ENCODE results near the gene NPAS2.

NPAS2 gene

DNA sequence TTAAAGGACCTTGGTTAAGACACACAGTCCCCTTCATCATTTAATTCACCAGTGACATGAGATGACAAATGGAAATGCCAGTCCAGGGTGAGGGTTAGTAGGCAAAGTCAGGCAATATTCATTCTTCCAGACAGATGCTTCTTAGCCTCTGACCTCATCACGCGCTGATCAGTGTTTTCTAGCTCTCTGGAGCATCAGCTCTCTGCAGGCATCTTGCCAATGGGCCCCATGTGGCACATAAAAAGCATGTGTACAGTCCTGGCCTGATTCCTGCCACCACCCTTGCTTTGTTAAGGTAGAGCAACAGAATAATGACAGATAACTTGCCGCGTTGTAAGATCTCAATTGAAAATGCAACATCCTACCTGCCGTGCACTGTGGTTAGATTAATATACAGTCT, 20.3 kb upstream of the NPAS2 start:
- no peak for DNase-seq

DNA sequence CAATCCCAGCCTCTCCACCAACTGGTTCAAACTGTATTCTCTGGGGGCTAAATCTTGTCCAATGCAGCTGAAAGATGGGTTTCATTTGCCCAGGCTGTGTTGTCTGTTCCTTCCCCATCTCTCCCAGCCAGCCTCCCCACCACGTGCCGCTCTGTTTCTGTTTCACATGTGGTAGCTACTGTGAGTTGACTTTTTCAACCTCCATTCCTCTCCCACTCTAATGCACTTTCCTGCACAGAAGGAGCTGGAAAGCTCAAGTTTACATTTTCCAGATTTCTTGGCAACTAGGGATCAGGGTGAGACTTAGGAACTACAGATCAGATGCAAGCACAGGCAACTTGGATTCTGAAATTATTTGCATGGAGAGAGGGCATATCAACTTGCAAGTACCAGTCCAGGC, 19.0 kb upstream of the NPAS2 start:
- no peak for DNase-seq

DNA sequence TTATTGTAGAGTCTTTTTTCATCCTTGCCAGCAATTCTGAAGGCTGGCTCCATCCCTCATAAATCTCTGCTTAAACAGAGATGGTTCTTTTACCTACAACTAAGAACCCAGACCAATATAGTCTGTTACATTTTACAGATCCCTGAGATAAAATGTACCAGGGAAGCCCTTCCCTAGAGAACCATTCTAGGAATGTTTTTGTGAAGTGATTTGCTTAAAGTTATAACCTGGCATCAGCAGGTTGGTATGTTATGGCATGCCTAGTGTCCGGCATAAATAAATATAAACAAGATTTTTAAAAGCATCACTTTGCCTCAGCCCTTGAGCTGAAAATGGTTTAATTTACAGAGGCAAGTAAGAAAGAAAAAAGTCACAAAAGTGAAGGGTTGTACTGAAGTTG, 18.5 kb upstream of the NPAS2 start:
- DNase-seq, result no peak

DNA sequence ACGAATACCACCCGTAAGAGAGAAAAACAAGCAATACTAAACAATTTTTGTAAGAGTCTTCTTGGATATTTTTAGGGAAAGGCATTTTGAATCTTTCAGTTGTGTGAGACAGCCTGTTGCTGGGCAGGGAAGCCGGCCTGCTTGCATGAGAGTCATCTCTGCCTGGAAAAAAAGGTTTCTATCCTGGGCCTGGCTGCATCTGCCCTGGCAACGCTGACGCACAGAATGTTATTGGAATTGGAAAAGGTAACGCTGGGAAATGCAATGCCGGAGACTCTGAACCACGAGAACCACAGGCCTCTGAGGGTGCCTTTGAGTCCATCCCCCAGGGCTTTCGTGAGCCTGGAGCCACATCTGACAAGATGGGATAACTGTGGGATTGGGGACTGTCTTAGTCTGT, 17.9 kb upstream of the NPAS2 start:
- no peak for DNase-seq

DNA sequence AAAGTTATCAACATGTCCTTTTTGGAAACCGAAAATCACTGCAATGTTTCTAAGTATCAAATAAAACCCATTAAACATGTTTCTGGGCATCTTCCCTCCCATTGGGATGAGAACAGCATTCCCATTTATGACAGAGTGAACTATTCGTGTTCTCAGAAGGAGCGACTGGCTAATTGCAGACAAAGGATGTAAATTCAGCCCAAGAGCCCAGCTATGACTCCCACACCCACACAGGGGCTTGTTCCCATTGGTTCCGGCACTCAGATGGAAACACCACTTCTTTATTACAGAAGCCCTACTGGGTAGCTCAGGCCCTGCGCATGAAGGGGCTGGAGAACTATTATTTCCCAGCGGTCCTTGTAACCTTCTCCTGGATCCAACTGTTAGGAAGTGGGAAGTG, 16.6 kb upstream of the NPAS2 start:
- no peak for DNase-seq

DNA sequence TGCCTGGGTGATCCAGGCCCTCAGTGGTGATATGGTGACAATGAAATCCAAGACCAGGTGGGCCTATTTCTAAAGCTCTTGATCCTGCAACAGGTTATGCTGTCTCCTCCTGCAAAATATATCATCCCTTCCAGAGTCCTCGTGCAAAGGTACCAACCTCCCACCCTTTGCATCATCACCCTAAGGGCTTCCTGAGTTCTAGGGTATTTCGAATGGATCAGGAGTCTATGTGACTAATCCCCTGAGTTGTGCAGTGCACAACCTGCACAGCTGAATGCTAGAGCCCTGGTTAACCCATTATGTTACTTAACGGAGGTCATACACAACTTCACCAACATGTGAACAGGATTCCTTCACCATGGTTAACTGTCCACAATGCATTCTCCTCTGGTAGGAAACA, 13.4 kb upstream of the NPAS2 start:
- no peak for DNase-seq

DNA sequence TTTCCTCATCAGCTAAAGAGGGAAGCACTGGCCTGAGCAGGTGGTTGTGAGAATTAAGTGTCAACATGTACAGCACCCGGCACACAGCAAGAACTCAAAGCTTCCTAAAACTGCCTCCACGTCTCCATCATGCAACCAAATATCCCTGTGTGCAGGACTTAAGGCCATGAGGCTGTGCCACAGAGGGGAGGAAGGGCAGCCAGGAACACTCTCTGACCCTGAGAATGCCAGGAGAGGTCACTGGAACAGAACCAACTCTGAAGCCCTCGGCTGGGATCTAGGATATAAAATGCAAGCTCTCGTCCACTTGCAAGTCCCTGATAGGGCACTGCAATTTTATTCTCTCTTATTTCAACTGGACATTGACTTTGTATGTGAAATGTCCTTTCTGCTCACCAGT, 12.2 kb upstream of the NPAS2 start:
- DNase-seq, result no peak

DNA sequence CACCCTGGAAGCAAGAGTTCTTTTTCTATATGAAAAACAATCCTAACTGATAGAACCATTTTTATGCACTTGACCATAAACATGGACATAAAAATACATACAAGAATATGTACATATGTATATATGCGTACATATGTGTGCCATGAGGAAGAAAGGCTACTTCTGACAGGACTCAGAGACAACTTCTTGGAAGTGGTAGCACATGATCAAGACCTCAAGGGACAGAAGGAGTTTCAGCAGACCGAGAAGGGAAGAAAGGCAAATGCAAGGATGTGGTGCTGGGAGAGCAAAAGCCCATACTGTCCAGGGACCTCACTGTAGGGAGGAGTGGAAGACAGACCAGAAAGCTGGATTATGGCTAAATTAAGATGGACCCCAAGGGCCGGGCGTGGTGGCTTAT, 11.4 kb upstream of the NPAS2 start:
- DNase-seq, result no peak

DNA sequence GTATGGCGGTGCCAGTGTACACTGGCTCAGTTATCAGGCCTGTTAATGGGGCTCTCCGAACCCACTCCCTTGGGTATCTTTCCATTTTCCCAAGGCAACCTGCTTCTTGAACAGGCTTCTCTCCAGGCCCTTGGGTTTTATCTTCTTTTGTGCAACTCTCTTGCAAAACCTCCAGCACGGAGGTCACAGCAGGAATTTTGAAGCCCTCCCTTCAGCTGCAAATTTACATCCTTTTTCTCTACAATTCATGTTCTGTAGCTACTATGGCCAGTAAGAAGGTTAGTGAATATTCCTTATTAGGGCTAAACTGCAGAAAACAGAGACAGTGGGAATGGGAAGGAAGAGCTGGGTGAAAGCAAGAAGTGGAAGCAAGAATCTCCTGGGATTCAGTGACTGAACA, 10.4 kb upstream of the NPAS2 start:
- no peak for DNase-seq

DNA sequence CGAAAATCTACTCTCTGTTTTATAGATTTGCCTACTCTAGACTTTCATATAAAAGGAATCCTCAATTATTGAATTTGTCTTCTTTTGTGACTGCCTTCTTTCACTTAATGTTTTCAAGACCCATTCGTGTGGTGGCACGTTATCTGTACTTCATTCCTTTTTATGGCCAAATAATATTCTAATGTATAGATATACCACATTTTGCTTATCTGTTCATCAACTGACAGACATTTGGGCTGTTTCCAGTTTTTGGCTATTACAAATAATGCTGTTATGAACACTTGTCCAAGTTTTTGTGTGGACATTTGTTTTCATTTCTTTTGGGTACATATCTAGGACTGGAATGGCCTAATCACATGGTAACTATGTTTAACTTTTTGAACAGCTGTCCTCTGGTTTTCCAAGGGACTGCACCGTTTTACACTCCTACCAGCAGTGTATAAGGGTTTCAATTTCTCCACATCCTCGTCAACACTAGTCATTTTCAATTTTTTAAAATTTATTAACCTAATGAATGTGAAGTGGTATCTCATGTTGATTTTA, 9.3 kb upstream of the NPAS2 start:
- DNase-seq, result no peak

DNA sequence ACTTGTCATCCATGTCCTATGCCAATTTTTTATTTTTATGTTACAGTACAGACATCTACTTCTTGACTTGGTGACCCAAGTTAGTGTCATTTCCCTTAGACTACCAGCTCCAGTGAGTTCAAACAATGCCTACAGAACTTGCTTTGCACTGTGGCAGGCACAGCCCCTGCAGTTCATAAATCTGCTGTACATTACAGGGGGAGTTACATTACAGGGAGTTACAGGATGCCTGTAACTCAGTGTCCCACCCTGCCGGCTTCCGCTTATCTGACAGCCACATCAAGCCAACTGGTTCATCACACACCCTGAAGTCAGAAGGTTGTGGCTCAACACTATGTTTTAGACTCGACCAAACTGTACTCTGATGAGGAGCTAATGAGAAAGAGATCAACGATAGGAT, 7.8 kb upstream of the NPAS2 start:
- no peak for DNase-seq

DNA sequence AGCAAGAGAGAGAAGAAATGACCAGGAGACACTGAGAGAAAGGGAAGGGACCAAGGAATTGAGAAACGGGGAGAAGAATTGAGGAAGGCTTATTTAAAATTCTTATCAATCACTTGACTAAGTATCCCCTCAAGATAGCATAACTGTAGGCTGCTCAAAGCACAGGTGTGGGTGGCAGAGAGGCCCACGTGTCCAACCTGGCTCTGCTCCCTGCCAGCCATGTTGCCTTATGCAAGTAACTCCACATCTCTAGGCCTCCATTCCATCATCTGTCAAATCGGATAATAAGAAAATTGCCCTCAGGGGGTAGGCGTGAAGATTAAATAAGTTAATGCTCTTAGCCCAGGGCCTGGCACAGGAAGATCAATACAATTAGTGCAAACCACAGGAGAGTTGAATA, 7.4 kb upstream of the NPAS2 start:
- no peak for DNase-seq

DNA sequence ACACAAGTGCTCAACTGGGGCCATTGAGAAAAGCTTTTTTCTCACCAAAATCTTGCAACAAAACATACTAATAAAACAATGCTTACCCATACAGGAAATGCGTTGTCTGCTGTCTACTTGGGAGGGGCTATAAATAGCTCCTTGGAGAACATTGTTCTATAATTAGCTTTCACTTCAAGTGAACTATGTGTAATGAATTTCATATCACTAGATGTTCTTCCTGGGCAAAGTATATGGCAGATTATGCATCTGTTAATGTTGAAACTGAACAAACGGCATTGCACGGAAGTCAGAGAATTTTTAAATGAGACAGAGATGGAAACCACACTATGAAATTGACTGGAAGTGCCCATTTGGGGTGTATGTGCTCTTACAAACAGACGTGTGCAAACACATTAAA, 6.4 kb upstream of the NPAS2 start:
- DNase-seq, result no peak

DNA sequence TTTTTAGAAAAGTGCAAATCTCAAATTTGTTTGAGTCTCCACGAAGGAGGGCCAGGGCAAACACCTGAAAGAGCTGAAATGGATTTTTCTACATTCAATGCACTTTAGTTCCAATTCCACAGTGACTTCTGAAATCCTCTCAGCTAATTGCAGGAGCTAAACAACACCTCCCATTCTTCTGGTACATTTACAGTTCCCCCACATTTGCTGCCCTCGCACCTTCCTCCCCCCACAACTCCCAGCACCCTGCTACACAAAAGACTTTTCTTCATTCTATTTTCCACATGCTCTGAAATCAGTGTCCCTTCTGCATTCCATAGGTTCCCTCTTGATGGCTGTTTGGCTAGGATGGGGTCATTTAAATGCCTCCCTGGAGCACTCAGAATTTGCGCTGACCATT, 5.9 kb upstream of the NPAS2 start:
- DNase-seq, result no peak

DNA sequence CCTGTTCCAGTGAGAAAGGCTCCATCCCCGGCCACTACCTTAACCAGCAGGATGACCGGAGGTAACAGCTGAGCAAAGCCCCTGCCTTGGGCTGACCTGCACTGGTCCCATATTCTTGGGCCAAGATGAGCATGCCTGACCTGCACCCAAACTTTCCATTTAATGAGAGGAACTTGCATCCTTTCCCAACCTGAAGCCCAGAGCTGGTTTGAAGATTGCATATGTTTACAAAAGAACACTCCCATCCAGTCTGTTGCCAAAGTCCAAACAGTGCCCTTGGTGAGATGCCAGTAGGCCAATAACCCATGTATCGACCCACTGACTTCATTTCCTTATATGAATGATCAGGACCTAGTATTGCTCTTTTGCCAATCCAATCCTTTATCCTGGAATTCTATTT, 5.5 kb upstream of the NPAS2 start:
- DNase-seq, result no peak

DNA sequence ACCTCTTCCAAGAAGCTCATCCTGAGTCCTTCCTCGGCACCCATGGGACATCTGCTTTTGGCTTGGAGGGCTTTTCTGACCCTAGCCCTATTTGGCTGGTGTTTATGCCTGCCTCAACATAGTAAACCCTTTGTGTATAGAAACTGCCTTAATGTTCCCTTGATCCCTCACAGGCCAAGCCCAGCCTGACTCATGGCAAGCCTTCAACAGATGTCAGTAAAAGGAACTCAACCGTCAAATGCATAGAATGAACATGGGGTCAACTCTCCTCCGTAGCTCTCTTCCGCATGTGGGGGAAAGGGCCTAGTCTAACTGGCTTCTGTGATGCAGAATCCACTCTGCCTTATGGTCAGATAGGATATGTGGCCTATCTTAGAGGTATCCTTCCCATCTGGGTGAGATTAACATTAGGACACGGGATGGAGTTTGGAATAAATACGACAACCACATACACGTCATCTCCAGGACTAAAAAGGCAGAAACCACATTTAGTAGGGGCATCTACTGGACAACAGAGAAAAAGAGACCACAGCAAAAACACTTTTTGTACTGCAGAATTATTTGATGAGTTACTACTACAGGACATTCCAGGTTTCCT, 2.5 kb upstream of the NPAS2 start:
- no peak for DNase-seq

DNA sequence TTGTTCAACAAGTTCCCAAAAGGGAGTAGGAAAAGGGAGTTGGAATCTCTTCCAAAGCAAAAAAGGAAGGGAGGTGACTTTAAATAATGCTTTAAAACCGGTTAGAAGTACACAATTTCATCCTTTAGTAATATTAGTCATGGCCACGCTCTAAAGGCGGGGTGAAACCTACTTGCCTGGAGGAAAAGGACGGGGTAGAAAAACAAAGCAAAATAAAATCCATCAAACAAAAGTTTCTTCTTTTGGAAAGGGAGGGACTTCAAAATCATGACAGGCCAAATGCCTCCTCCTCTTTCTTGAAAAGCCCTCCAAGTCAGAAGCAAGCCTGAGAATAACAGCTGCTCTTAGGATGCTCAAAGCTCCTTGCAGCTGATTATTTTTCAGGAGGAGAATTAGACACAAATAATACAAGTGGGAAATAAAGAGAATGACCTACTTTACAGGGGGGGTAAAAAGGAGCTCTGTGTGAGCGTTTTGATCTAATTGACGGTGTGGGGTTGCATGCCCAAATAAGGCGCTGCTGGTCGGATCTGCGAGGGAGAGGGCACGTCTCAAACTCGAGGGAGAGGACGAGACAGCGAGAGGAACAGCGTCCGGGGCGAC, 1.8 kb upstream of the NPAS2 start:
- no peak for DNase-seq

DNA sequence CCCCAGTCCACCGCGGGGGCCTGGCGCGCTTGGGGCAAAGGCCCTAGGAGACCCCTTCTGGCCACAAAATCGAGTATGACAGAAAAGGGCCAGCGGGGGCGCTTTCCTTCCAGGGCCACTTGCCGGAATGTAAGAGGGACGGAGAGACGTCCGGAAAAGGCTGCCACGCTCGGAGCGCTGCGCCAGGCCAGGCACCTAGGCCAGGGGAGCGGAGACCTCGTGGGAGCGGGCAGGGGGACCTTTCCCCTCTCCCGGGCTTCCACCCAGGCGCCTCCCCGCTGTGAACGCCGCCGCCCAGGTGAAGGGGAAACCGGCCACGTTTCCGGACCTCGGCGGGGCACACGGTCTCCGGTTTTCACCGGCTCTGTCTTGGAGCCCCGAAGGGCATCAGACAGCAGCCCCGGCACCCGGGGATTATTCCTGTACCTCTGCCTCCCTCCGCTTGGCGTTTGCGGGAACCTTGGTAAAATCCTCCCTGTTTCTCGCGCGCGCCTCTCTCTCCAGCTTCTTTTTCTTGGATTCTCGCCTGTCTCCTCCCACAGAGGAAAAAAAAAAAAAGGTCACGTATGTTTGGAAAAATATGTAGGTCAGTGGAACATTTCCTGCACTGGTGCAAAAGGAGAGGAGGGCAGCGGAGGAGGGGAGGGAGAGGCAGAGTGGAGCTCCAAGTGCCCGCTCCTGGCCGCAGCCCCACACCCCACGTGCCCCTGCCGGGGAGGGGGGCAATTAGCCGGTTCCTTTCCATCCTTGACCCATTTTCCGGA, 1.2 kb upstream of the NPAS2 start:
- no peak for DNase-seq

DNA sequence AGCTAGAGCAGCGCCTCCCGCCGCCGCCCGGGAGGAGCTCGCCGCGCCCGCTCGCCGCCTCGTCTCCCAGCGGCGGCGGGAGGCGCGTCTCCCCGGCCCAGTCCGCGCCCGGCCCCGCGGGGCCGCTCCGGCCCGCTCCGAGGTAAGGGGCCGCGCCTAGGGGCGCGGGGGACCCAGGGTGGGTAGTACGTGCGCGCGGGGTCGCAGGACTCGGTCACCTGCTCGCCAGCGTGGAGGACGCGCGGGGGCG, 259 bp downstream of the NPAS2 start:
- DNase-seq, result no peak

DNA sequence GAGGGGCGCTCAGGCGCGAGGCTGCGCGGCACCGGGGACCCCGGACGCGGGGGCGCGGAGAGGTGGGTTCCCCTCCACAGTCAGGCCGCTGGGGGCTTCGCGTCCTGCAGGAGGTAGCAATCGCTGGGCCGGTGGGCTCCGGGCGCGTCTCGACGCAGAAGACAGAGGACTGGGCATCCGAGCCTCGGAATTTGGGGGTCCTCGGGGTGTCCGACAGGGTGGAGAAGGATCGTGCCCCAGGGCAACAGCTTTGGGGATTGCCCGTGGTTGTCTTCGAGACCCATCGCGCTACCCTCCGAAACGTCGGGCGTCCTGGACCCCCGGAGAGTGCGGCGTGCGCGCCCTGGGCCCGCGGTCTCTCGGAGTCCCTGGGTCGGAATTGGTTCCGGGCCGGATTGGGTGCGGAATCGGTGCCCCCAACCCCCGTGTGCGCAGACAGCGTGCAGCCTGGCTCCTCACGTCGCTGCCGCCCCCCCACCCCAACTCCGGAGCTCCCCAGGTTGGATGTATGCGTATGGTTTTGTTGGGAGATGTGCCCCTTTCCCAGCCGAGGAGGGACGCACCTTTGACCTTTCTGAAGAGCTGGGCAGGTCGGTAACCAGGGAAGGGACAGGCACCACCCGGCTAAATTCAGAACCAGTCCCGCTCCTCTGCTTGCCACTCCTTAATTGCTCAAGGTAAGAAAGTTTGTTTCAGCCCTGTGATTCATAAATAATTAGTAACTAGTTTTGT, 750 bp downstream of the NPAS2 start:
- no peak for DNase-seq

DNA sequence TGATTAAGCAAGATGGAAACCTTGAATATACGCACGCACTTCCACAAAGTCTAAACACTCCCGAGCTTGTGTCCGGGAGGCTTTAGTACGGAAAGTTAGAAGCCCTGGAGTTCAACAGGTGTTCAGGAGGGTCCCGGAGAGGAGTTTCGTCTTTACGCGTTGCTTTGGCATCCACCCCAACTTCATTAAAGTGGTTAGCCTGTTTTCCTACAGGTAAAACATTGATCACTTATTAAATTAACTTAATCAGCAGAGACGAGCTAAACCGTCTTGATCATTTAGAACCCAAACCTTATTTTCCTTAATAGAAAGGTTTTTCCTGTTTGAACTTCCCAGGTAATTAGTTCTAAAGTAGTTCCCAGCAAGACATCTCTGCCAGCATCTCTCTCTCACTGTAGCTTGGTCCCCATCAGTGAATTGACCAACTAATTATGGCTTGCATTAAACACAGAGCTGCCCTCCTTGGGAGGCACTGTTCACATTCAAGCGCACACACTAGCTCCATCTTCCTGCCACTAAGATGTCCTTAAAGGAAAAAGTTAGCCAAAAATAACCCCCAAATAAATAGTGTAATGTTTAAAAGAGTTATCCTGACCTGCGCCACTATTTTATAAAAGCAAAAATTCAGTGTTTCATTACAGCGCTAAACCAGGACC, 1.4 kb downstream of the NPAS2 start:
- DNase-seq, result no peak

DNA sequence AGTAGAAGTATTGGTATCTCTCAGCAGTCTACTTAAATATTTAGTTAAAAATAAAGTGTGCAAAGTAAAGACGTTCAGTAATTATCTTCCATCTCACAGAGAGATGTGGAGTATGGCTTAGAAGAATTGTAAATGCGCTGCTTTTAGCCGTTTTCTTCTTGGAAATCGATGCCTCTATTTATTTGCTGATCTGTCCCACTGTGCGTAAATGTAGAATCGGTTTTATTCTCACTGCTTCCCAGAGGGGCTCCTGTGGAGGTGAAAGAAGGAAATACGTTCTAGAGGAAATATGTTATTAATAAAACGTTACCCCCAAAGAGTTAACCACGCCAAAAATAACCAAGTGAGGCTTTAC, 1.9 kb downstream of the NPAS2 start:
- DNase-seq, result no peak

DNA sequence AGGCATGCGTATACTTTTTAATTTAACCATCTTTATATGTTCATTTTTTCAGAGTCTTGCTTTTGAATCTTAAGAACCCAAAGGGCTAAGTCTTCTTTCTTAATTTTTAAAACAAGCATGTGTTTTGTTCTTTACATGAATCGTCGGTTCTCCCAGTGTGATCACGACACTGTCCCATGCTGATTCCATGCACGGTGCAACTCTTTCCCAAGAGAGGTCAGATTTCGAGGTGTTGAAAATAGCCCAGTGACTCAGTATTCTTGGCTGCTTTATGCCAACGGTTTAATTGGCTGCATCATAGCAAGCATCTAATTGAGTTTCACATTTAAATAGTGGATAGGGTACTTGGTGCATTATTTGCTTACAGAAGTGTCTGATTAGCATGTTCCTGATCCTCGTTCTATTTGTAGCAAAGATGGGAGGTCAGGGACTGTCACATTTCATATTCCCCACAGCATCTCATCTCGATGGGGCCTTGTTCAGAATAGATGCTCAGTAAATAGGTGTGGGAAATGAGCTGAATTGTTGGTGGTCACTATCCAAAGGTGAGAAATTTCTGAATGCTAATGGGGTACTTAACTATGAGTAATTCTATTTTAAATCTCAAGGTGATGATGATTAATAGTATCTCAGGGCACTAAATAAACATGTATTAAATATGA, 2.8 kb downstream of the NPAS2 start:
- no peak for DNase-seq

All from hematopoietic multipotent progenitor cell treated with erythropoietin and hydrocortisone succinate and interleukin-3 and kit ligand, for 8 days (in vitro differentiated cells).